NCI-H128 (cell line): Measurements from ENCODE around the gene DLGAP1.
"Not testable (repeated sequence)": the region's sequence is repeated elsewhere in the genome, so short reads cannot be mapped to it uniquely, and the experiment has no call there.

ENCODE experiments used
- DNase-seq: peaks from one replicate; lab custom pipeline; 2025; ENCODE audit not compliant: unreplicated experiment; lab: John Stamatoyannopoulos, UW

Gene DLGAP1

GRCh38 chr18:4292696-4293095 lies 162.4 kb downstream of the DLGAP1 start:
- DNase-seq: no peak

DNA sequence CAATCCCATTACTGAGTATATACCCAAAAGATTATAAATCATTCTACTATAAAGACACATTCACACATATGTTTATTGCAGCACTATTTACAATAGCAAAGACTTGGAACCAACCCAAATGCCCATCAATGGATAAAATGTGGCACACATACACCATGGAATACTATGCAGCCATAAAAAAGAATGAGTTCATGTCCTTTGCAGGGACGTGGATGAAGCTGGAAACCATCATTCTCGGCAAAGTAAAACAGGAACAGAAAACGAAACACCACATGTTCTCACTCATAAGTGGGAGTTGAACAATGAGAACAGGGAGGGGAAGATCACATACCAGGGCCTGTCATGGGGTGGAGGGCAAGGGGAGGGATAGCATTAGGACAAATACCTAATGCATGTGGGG lies 167.8 kb downstream of the DLGAP1 start:
- DNase-seq: not testable (repeated sequence)

- no peak for DNase-seq
Observed at GRCh38 chr18:4286256-4286655, 168.9 kb downstream of the DLGAP1 start.

- DNase-seq: no peak
Observed at GRCh38 chr18:4285525-4285924, 169.6 kb downstream of the DLGAP1 start.

- no peak for DNase-seq
Observed at GRCh38 chr18:4284528-4284927, 170.6 kb downstream of the DLGAP1 start.

DNA sequence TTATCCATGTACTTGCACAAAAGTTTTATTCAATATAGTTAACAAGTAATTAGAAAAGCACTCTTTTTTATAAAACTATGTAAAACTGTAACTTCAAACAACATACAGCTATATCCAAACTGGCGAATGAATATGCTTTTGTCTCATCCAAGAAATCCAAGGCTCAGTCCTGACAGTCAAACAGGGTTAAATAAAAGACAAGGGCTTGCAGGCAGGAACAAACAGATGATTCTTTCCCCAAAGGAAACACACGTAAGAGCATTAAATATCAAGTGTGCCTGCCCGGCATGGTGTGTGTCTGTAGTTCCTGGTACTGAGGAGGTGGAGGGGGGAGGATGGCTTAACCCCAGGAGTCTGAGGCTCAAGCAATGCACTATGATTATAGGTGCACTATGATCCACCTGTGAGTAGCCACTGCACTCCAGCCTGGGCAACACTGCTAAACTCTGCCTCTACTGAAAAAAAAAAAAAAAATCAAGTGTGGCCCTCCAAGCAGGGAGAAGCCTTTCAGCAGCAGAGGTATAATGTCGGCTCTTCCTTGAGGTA lies 171.3 kb downstream of the DLGAP1 start:
- DNase-seq: no peak

DNA sequence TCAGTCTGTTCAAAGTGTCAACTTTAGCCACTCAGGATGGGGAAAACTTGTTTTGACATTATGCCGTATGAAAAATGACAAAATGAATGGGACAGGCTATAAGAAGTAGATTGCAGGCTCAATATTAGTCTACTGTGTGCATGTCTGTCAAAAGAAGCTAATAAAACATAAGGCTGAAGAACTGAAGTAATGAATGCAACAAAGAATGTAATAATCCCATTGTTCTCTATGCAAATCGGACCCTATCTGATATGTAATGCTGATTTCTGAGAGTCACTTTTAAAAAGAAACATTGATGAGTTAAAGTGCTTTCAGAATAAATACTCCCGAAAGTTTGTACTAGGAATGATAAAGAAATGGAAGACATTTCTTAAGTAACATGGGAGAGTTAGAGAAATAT lies 172.2 kb downstream of the DLGAP1 start:
- no peak for DNase-seq

GRCh38 chr18:4276953-4277585 lies 178.0 kb downstream of the DLGAP1 start:
- DNase-seq: no peak

DNA sequence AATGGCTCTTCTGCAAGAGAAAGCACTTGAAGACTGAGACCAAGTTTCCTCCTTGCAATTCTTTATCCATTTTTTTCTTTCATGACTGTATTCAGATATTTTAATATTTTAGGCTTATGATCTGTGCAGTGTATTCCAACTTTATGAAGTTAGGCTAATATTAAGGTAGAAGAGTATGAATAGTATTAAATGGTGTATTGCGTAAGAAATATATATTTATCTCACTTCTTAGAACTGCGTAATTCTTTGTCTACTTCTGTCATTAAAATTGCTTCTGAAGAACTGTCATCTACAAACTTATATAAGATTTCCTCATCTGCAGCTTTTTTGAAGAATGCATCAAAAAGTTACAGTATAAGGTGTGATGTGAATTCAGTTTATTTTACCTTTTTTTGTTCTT lies 183.2 kb downstream of the DLGAP1 start:
- no peak for DNase-seq

DNA sequence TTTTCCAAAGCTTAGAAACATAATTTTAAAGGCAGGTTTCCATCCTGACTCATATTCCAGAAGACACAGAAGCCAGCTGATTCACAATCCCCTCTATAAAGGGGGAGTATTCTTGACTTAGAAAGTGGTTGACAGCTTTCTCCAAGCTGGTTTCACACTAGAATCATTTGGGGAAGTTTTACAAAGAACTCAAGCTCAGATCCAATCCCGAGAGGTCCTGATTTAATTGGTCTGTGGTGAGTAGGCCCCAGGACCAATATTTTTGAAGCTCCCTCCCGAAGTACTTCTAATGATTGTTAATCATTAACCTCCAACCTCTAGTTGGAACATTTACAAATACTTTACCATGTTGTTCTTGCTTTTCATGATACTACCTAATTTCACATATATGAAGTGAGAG lies 184.1 kb downstream of the DLGAP1 start:
- DNase-seq: no peak

DNA sequence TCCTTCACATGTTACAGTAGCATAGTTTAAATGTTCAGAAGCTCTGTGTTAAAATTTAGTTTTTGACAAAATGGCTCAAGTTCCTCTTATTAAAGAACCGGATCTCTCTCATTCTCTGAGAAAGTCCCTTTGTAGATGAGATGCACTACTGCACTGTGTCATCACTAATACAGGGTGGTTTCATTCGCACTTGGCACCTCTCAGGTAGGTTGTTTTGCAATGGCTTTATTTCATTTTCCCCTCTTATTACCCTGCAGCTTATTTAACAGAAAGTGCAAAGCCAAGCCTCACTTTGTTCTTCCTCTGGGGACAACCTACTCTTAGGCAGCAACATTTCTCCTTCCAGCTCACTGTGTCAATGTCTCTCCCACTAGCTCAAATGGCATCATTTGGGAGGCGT lies 185.1 kb downstream of the DLGAP1 start:
- no peak for DNase-seq

DNA sequence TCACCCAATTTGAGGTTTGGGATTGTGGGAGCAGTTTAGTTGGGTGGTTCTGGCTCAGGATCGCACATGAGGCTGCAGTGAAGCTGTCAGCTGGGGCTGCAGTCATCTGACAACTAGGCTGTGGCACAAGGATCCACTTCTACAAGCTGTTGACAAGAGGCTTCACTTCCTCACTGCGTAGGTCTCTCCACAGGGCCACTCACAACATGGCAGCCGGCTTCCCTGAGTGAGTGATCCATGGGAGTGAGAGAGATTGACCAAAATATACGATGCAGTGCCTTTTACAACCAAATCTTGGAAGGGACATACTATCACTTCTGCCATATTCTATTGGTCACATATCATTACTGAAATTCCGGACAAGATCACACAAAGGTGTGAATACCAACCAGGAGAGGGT lies 187.5 kb downstream of the DLGAP1 start:
- no peak for DNase-seq

GRCh38 chr18:4264347-4264791 lies 190.7 kb downstream of the DLGAP1 start:
- no peak for DNase-seq

DNA sequence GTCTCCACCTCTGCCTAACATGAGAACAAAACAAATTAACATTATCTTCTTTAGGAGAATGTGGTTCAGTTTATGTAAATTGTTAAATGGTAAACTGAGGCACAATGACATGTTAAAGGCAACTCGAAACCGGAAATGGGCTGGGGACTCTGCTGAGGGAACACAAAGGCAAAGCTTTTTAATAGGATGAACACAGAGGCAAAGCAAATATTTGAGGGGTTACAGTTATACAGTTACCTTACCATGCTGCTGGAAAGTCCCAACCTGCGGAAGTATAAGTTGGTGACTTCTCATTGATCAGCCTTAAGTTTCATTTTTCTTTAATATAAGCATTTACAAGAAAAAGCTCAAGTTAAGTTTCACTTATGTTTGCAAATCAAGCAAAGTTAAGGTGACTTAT lies 195.0 kb downstream of the DLGAP1 start:
- no peak for DNase-seq

GRCh38 chr18:4256766-4257417 lies 198.2 kb downstream of the DLGAP1 start:
- DNase-seq: no peak

DNA sequence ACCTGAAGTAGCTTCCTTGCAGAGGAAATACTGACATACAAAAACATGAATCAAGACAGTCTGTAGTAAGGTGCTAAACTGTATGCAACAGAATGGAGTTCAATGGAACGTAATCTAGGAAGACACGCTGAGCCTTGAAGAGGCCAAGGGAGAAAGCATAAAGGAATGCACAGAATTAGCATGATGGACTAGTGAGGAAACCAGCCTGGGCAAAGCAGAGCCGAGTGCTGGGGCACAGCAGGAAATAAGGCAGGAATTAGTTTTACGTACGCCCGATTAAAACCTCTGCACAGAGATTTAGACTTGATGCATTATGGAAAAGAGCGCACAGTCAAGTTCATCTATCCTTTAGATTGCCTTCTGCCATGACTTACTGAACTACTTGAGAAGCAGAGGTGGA lies 200.3 kb downstream of the DLGAP1 start:
- no peak for DNase-seq

DNA sequence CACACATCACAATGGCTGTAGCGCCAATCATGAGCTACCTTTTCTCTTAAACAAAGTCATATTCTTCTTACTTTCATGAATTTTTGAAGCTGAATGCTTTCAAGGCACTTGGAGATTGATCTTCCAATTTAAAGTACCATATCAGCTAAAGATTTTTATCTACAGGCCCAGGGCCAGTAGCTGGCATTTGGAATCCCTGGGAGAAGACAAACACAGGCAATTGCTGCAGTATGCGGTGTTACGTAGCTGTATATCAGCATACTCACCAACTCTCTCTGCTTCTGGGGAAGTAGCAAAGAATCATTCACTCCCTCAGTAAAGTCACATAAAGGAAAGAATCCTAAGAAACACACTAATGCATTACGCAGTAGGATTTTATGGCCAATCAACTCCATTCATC lies 202.3 kb downstream of the DLGAP1 start:
- no peak for DNase-seq

DNA sequence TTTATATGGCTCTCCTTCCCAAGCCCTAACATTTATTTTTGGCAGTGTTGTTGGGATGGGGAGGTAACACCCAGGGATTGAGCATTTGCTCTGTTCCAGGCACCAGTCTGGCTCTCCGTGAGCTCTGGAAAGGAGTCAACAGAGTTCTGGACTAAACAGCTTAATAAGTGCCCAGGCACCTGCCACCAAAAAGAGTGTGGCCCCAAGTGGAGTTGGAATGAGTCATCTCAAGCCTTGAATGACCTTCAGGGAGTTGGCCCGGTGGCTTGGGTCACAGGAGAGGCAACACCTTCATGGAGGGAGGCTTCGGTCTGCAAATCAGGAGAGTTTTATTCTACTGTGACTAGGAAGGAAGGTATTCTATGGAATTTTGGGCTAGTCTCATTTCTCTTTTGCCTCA lies 203.2 kb downstream of the DLGAP1 start:
- no peak for DNase-seq

DNA sequence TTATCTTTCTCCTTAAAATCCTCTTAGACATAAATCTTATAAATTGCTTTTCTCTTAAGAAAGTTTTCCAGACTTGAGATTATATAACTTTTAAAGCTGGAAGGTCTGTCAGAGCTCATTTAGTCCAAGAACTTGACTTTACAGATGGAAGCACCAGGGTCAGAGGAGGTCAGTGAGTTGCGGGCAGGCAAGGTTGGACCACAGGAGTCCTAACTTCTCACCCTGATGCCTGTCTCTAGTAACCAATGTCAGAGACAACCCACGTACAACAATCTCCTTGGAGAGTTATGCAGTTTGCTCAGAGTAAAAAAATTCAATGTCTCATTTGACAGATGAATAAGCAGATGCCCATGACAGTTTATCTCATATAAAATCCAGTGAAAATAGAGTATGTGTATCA lies 203.9 kb downstream of the DLGAP1 start:
- no peak for DNase-seq

- DNase-seq: no peak
Observed at GRCh38 chr18:4250141-4250540, 205.0 kb downstream of the DLGAP1 start.

DNA sequence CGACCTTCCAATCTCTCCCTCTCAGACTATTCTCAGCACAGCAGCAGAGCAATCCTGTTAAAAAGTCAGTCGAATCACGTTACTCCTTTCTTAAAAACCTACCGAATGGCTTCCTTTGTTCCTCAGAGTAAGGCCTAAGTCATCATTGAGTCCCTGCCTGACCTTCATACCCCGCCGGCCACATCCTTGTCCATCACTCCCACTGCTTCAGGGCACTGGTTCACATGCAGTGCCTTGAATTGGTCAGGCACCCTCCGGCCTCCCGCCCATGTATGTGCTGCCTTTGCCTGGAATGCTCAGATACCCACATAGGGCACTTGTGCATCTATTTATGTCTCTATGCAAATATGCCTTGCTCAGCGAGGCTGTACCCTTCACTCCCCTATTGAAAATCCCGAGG lies 206.4 kb downstream of the DLGAP1 start:
- no peak for DNase-seq

GRCh38 chr18:4246374-4246773 lies 208.7 kb downstream of the DLGAP1 start:
- DNase-seq: no peak

GRCh38 chr18:4245456-4245855 lies 209.7 kb downstream of the DLGAP1 start:
- DNase-seq: no peak
